B cell (primary cell): Measurements from ENCODE around the gene HPS1. TPM values are rescaled to one million over a fixed set of nuclear protein-coding genes. Genes with fewer than 3 reads are reported as not detected.

Experiments used
- ATAC-seq: fragments of 200-7000 bp; cut with Tn5 transposase; one replicate; pipeline ENCODE4 v1.10.0; 2021; ENCODE audit warnings: low read depth, mild to moderate bottlenecking, moderate number of reproducible peaks, moderate library complexity
- CTCF ChIA-PET: fragments of 350-600 bp; sonication (Branson Sonifier 250); formaldehyde crosslinking; loops from one replicate; lab custom pipeline; 2021; ENCODE audit warnings: antibody characterized with exemption, inconsistent platforms; lab: Charles Lee
- POLR2A ChIA-PET: fragments of 350-600 bp; sonication (Branson Sonifier 250); formaldehyde crosslinking; loops from one replicate; lab custom pipeline; 2021; ENCODE audit warnings: antibody characterized with exemption; lab: Charles Lee
- DNase-seq: peaks from one replicate; pipeline ENCODE4 v3.0.0; 2013
- H2AFZ ChIP-seq: 2 replicates; pipeline ENCODE4 v1.6.1; 2012; ENCODE audit warnings: mild to moderate bottlenecking, low read depth, low read length; ENCODE audit not compliant: insufficient read depth, poor library complexity, severe bottlenecking
- H3K27ac ChIP-seq, 2 donors: 1 replicate in 1 of 2; 2 replicates in 1 of 2; pipeline ENCODE4 v1.5.1; 2012 to 2013; ENCODE audit warnings: low read length in 2 of 2, mild to moderate bottlenecking in 2 of 2, moderate library complexity in 1 of 2
- H3K27me3 ChIP-seq, 4 experiments: fragments of 200-600 bp in 1 of 4; sonication (generic) in 1 of 4; replicated peaks in 1 of 4; 1 replicate in 2 of 4; 2 replicates in 2 of 4; pipeline versions ENCODE4 v1.6.1 to v1.7.0; 2013 to 2016; ENCODE audit warnings: low read length in 3 of 4, mild to moderate bottlenecking in 2 of 4, mixed read lengths in 1 of 4, moderate library complexity in 1 of 4; ENCODE audit not compliant: insufficient read depth in 4 of 4, control insufficient read depth in 3 of 4; ENCODE audit errors: control extremely low read depth in 1 of 4
- H3K36me3 ChIP-seq, 2 experiments: replicated peaks in 1 of 2; 1 replicate in 1 of 2; 2 replicates in 1 of 2; pipeline versions ENCODE4 v1.6.1 to v1.7.1; 2013; ENCODE audit warnings: low read length in 1 of 2; ENCODE audit not compliant: insufficient read depth in 2 of 2, control insufficient read depth in 1 of 2; ENCODE audit errors: control extremely low read depth in 1 of 2, extremely low read depth in 1 of 2
- H3K4me1 ChIP-seq, 2 donors: fragments of 200-600 bp in 1 of 2; sonication (generic) in 1 of 2; 1 replicate in 1 of 2; 2 replicates in 1 of 2; pipeline versions ENCODE4 v1.5.1 to v1.6.1; 2013 to 2017; ENCODE audit warnings: low read length in 2 of 2; ENCODE audit not compliant: control insufficient read depth in 2 of 2, insufficient read depth in 2 of 2
- H3K4me2 ChIP-seq: replicated peaks from 2 replicates; pipeline ENCODE3; 2012; ENCODE audit warnings: mild to moderate bottlenecking, low read depth, low read length; ENCODE audit not compliant: poor library complexity, severe bottlenecking
- H3K4me3 ChIP-seq, 5 experiments: fragments of 200-600 bp in 1 of 5; sonication (generic) in 1 of 5; 1 replicate in 3 of 5; 2 replicates in 2 of 5; pipeline versions ENCODE4 v1.5.1 to v1.7.0; 2011 to 2016; ENCODE audit warnings: low read length in 4 of 5, mild to moderate bottlenecking in 4 of 5, low read depth in 2 of 5, control low read depth in 1 of 5, moderate library complexity in 1 of 5; ENCODE audit not compliant: insufficient read depth in 1 of 5; ENCODE audit errors: control extremely low read depth in 1 of 5, extremely low read depth in 1 of 5
- H3K79me2 ChIP-seq: fragments of 200-600 bp; sonication (generic); one replicate; pipeline ENCODE4 v1.6.0; 2016; ENCODE audit warnings: low read length; ENCODE audit not compliant: control insufficient read depth, insufficient read depth
- H3K9ac ChIP-seq: fragments of 200-600 bp; sonication (generic); 2 replicates; pipeline ENCODE4 v1.6.1; 2017; ENCODE audit warnings: mild to moderate bottlenecking, low read length, moderate library complexity
- H3K9me3 ChIP-seq, 3 donors: one replicate each; pipeline versions ENCODE4 v1.6.1 to v1.7.1; 2013; ENCODE audit warnings: low read length in 2 of 3; ENCODE audit not compliant: control insufficient read depth in 2 of 3, insufficient read depth in 1 of 3; ENCODE audit errors: control extremely low read depth in 1 of 3
- H4K20me1 ChIP-seq: 2 replicates; pipeline ENCODE4 v1.6.0; 2012; ENCODE audit warnings: mild to moderate bottlenecking, low read length; ENCODE audit not compliant: insufficient read depth, control insufficient read depth, poor library complexity, severe bottlenecking
- H3K27ac Mint-ChIP-seq: one replicate; pipeline ENCODE4 v1.8.0; 2021; ENCODE audit warnings: mixed read lengths
- H3K27me3 Mint-ChIP-seq: one replicate; pipeline ENCODE4 v1.8.0; 2021; ENCODE audit warnings: mixed read lengths
- H3K4me1 Mint-ChIP-seq: one replicate; pipeline ENCODE4 v1.8.0; 2021; ENCODE audit warnings: mixed read lengths
- H3K4me3 Mint-ChIP-seq: one replicate; pipeline ENCODE4 v1.8.0; 2021; ENCODE audit warnings: mixed read lengths
- H3K9me3 Mint-ChIP-seq: one replicate; pipeline ENCODE4 v1.8.0; 2022; ENCODE audit warnings: mixed read lengths; ENCODE audit not compliant: insufficient read depth
- CTCF ChIP-seq: fragments of 200-600 bp; IDR thresholded peaks from one replicate; pipeline ENCODE4 v1.8.0; 2022; ENCODE audit warnings: antibody characterized with exemption, mild to moderate bottlenecking
- EZH2 ChIP-seq: IDR thresholded peaks from 2 replicates; pipeline ENCODE4 v1.6.1; 2012; ENCODE audit warnings: borderline replicate concordance, low read depth, mild to moderate bottlenecking, moderate library complexity, low read length; ENCODE audit not compliant: insufficient read depth, poor library complexity, severe bottlenecking
- WGBS: methylation state at CpG from one replicate; pipeline ENCODE4 v1.1.5; 2013; ENCODE audit warnings: missing lambda C conversion rate; ENCODE audit not compliant: insufficient coverage; 5-methylcytosine and 5-hydroxymethylcytosine counted together
- intact Hi-C: fragments of 100-400 bp; cut with micrococcal nuclease; formaldehyde crosslinking; loops from one replicate; pipeline ENCODE4 v1.10.0; 2022
- polyA plus RNA-seq: library from polyadenylated mRNA; depleted of rRNA; stranded (reverse); fragments of >200 nt; gene quantifications from 2 replicates; pipeline ENCODE4 v1.2.3, GENCODE V29; 2012
- total RNA-seq, 2 donors: library from RNA; stranded (reverse); fragments of 120-200 nt in 1 of 2; gene quantifications; 1 replicate in 1 of 2; 2 replicates in 1 of 2; pipeline versions ENCODE4 v1.2.3 to v1.2.4, GENCODE V29; 2013 to 2022

HPS1 gene
- total and polyA plus RNA-seq, 2 donors (not counting 1 experiment from before 2014, with no cell fraction given), result 125 to 196 TPM

GRCh38 chr10:98445200-98445812, 1.4 kb downstream of the HPS1 start:
- peaks cover 58% of the 10 kb centered on the region for H3K4me1 Mint-ChIP-seq
- H3K4me3 ChIP-seq, result peak overlapping the region in 3 of 5 experiments; percentile 77 to 88 (median 82)
- WGBS, result 90% methylated on average over 9 of the region's 10 CpGs

More at GRCh38 chr10:98445200-98445812, 1.4 kb downstream of the HPS1 start:
- H3K4me3 Mint-ChIP-seq, result peak overlapping the region; percentile 90
- H3K27me3 ChIP-seq, result no peaks in the 10 kb centered on the region
- H3K27me3 Mint-ChIP-seq, result no peaks in the 10 kb centered on the region
- DNase-seq (peak; percentile 38), ATAC-seq (no peak)
- H3K9me3 ChIP-seq, result no peaks in the 10 kb centered on the region
- H3K4me1 ChIP-seq, result peaks cover 28 to 39% of the 10 kb centered on the region in 2 donors
- peaks cover 14% of the 10 kb centered on the region for H4K20me1 ChIP-seq
- ChIA-PET CTCF (interaction anchor here (1.9 kb wide), 1 partner anchor 22 kb away, joined by 8 read pairs; no protein-coding TSS in a partner anchor), POLR2A (no interaction called here)
- intact Hi-C loops, result no loop called here
- peaks cover 20% of the 10 kb centered on the region for H3K79me2 ChIP-seq
- H3K9me3 Mint-ChIP-seq, result no peaks in the 10 kb centered on the region
- peaks cover 0 to 42% of the 10 kb centered on the region in 2 experiments for H3K36me3 ChIP-seq
- H3K27ac Mint-ChIP-seq, result peak overlapping the region; percentile 95
- peak overlapping the region; percentile 94 to 97 for H3K27ac ChIP-seq
- H3K4me2 ChIP-seq, result peak overlapping the region; percentile 86
- no peak overlapping the region for H2AFZ ChIP-seq
- peak overlapping the region; percentile 96 for H3K9ac ChIP-seq
- TF ChIP-seq EZH2 (no peak), CTCF (no peak)
